IMR-90 (cell line): ENCODE results near the gene NIPSNAP2.

ENCODE experiments used
- CEBPB ChIP-seq: IDR thresholded peaks from 2 replicates; pipeline ENCODE4 v1.6.1; 2012; ENCODE audit warnings: low read depth, low read length, improper control_type of control experiment
- CTCF ChIP-seq: conservative IDR thresholded peaks from 2 replicates; pipeline ENCODE4 v1.5.1; 2012; ENCODE audit warnings: mild to moderate bottlenecking, low read depth, low read length, improper control_type of control experiment
- MAFK ChIP-seq: IDR thresholded peaks from 2 replicates; pipeline ENCODE4 v1.6.1; 2012; ENCODE audit warnings: low read depth, low read length, improper control_type of control experiment
- MAZ ChIP-seq: IDR thresholded peaks from 2 replicates; pipeline ENCODE4 v1.6.1; 2012; ENCODE audit warnings: low read depth, mild to moderate bottlenecking, low read length, improper control_type of control experiment, moderate library complexity, borderline replicate concordance
- MXI1 ChIP-seq: IDR thresholded peaks from 2 replicates; pipeline ENCODE4 v1.6.1; 2012; ENCODE audit warnings: low read depth, mild to moderate bottlenecking, low read length, moderate library complexity, borderline replicate concordance
- POLR2A ChIP-seq: IDR thresholded peaks from 2 replicates; pipeline ENCODE4 v1.6.1; 2012; ENCODE audit warnings: mild to moderate bottlenecking, low read depth, low read length
- RAD21 ChIP-seq: IDR thresholded peaks from 2 replicates; pipeline ENCODE4 v1.6.1; 2012; ENCODE audit warnings: low read length, improper control_type of control experiment
- RFX5 ChIP-seq: IDR thresholded peaks from 2 replicates; pipeline ENCODE4 v1.8.0; 2012; ENCODE audit warnings: low read depth, mild to moderate bottlenecking, low read length, moderate library complexity
- USF2 ChIP-seq: fragments of 150-350 bp; IDR thresholded peaks from 2 replicates; pipeline ENCODE4 v1.6.1; 2017; ENCODE audit warnings: mild to moderate bottlenecking, antibody characterized with exemption, low read length, low read depth

GRCh38 chr7:55965805-55966421 is 1.5 kb downstream of the NIPSNAP2 start:
- TF ChIP-seq USF2 (no peak), CTCF (no peak), CEBPB (no peak), POLR2A (no peak), MAFK (no peak), MAZ (no peak), RFX5 (no peak), MXI1 (no peak), RAD21 (no peak)
